ENCODE data around the gene KLRC1. TPM values are rescaled to one million over a fixed set of nuclear protein-coding genes. Genes with fewer than 3 reads are reported as not detected.
"Not testable (repeated sequence)": the region's sequence is repeated elsewhere in the genome, so short reads cannot be mapped to it uniquely, and the experiment has no call there.

The KLRC1 gene
- total RNA-seq, 1 donor from 2014 or later, result not detected

DNA sequence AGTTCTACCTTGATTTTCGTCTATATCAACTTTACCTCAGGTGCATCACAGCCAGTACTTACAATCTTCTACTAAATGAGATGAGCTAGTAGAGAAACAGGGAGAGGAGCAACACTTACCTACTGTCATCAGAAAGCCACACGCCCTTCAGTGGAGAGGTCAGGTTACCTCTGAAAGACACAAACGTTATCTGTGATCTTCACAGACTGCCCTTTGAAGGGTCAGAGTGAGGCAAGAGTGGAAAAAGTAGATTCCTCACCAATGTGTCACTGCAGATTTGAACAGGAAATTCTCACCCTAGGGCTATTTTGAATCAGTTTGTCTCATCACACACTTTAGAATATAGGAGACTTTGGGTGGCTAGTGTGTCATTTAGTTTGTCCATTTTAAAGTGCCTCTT is 31.0 kb downstream of the KLRC1 start:
- DNase-seq (ENCODE audit: low read depth, low spot score), result not testable (repeated sequence)

GRCh38 chr12:10420334-10420733 is 32.8 kb downstream of the KLRC1 start, which contains the start of gene KLRC3:
TSS of gene KLRC3 (minus strand) at chr12:10420595. CDS start at chr12:10420550, 45 bp downstream.
- not testable (repeated sequence) for DNase-seq (ENCODE audit: low read depth, low spot score)

- peak; percentile 4 for DNase-seq (ENCODE audit: low read depth, low spot score)
Observed at GRCh38 chr12:10409392-10409791, 43.8 kb downstream of the KLRC1 start, which contains the start of gene KLRC4. TSS of gene KLRC4 (minus strand) at chr12:10409757. CDS start at chr12:10409575, 182 bp downstream.

DNA sequence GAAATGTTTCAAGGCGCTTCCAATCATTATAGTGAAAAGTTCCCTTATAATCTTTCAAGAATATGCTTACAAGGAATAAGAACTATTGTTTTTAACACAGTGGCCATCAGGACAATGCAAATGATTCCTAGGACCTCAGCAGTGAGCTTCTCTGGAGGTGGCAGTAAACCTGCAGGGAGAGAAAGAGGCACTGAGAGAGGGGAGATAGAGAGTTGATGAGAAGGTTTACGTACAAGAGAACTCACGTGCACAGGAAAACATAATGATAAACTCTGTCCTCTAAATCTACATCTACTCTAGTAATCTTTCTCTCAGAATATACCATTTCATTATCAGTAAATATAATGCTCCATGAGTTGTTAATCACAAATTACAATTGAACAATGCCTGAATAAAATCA is 44.3 kb downstream of the KLRC1 start:
- no peak for DNase-seq (ENCODE audit: low read depth, low spot score)

DNA sequence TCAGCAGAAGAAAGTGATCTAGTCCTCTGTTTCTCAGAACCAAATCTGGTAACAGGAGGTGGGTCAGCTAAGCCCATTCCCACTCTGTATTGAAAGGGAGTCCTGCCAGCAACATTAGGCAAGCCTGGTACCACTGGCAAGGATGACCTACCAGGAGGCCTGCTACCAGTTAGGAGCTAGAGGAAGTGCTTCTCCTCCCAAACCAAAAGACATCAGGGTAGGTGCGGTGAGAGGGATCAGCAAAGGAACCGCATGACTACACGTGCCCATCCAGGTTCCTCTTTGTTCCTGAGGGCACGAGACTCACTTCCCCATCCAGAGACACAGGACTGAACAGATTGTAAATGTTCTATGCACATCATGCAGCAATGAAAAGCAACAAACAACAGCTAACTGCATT is 46.5 kb downstream of the KLRC1 start:
- no peak for DNase-seq (ENCODE audit: low read depth, low spot score)

- no peak for DNase-seq (ENCODE audit: low read depth, low spot score)
Observed at GRCh38 chr12:10405294-10405693, 47.9 kb downstream of the KLRC1 start.

DNA sequence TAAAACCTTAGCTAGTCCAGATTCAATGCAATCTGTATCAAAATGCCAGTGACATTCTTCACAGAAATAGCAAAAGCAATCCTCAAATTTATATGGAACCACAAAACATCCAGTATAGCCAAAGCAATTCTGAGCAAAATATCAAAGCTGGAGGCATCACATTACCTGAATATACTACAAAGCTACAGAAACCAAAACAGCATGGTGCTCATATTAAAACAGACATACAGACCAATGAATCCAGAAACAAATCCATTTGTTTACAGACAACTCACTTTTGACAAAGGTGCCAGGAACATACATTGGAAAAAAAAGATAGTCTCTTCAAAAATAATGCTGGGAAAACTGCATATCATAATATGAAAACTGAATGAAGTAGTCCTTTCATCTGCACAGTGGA is 48.4 kb downstream of the KLRC1 start:
- no peak for DNase-seq (ENCODE audit: low read depth, low spot score)

- no peak for DNase-seq (ENCODE audit: low read depth, low spot score)
Observed at GRCh38 chr12:10400829-10401228, 52.3 kb downstream of the KLRC1 start.

DNA sequence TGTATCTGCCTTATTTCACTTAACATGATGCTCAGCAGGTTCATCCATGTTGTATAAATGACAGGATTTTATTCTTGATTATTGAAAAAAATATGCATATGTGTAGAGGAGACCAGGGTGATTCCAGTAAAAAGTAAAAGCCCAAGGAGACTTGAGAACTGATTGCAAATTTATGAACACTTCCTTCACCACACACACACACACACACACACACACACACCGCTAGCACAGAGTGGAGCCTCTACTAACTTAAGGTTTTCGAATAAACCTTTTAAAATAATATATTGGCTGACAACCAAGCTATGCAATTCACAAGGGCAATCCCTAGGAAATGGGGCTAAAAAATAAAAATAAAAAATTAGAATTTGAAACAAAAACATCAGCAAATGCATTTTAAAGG is 55.0 kb downstream of the KLRC1 start:
- DNase-seq (ENCODE audit: low read depth, low spot score), result no peak

DNA sequence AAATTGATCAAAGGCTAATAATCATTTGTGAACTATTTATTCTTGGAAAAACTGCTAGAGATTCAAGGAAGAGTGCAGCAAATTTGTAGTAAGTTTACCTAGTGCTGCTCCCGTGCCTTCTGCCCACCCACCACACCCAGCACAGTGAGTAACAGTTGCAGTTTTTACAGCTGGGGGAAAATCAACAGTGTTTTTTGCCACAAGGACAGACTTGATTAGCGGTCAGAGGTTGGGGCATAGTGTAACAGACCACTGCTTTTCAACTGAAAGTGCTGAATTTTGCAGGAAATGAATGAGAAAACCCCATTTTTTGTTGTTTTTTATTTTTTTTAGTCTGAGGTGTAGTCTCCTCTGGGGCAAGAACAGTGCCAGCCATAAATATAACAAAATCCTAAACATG is 55.9 kb downstream of the KLRC1 start:
- no peak for DNase-seq (ENCODE audit: low read depth, low spot score)

DNA sequence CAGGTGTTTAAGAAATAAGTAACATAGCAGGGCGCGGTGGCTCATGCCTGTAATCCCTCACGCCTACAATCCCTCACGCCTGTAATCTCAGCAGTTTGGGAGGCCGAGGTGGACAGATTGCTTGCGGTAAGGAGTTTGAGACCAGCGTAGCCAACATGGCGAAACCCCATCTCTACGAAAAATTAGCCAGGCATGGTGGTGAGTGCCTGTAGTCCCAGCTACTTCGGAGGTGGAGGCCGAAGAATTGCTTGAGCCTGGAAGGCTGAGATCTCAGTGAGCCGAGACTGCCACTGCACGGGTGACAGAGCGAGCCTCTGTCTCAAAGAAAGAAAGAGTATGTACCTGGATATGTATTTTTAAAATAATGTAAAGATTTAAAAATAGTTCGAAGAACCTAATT is 57.0 kb downstream of the KLRC1 start:
- DNase-seq (ENCODE audit: low read depth, low spot score), result not testable (repeated sequence)

Other genes starting within 250 kb of the KLRC1 start
- 48.4 and 73.1 TPM in 2 replicates for gene GABARAPL1, start 240.5 kb downstream of the KLRC1 start, total RNA-seq
- 0.20 and 0.32 TPM in 2 replicates for gene KLRD1, start 145.5 kb downstream of the KLRC1 start, total RNA-seq
- not detected in 2 replicates for gene KLRK1, start 63.3 kb downstream of the KLRC1 start, total RNA-seq
- gene KLRC4, start 43.6 kb downstream of the KLRC1 start, total RNA-seq, result not detected in 2 replicates
- gene KLRC3, start 32.8 kb downstream of the KLRC1 start, total RNA-seq, result not detected in 2 replicates
- gene KLRC2, start 17.4 kb downstream of the KLRC1 start, total RNA-seq, result not detected in 2 replicates
- gene EIF2S3B, start 52.5 kb upstream of the KLRC1 start, total RNA-seq, result 1.4 and 2.6 TPM in 2 replicates
- 26.1 and 34.1 TPM in 2 replicates for gene MAGOHB, start 160.2 kb upstream of the KLRC1 start, total RNA-seq
- 21.8 and 25.5 TPM in 2 replicates for gene STYK1, start 220.7 kb upstream of the KLRC1 start, total RNA-seq